Endodermal cell (in vitro differentiated cells): ENCODE data around the gene SLC8B1. TPM values are rescaled to one million over a fixed set of nuclear protein-coding genes. Genes with fewer than 3 reads are reported as not detected.
A peak's percentile ranks its signal among the peaks of the same experiment; 100 is the strongest.

Source experiments
- DNase-seq: peaks from one replicate; pipeline ENCODE4 v3.0.0-alpha.2; 2017
- H3K27ac ChIP-seq: 2 replicates; pipeline ENCODE4 v1.5.1; 2013; ENCODE audit warnings: mild to moderate bottlenecking, low read depth, low read length, moderate library complexity
- H3K27me3 ChIP-seq: 2 replicates; pipeline ENCODE4 v1.6.1; 2013; ENCODE audit warnings: mild to moderate bottlenecking, low read length, moderate library complexity; ENCODE audit not compliant: insufficient read depth, control insufficient read depth, poor library complexity, severe bottlenecking
- H3K36me3 ChIP-seq: 2 replicates; pipeline ENCODE4 v1.7.0; 2013; ENCODE audit warnings: mild to moderate bottlenecking, low read length, moderate library complexity; ENCODE audit not compliant: control insufficient read depth, insufficient read depth
- H3K4me1 ChIP-seq: one replicate; pipeline ENCODE4 v1.7.0; 2013; ENCODE audit warnings: low read length; ENCODE audit not compliant: control insufficient read depth, insufficient read depth
- H3K4me3 ChIP-seq: 2 replicates; pipeline ENCODE4 v1.5.1; 2013; ENCODE audit warnings: mild to moderate bottlenecking, low read length, moderate library complexity
- H3K9ac ChIP-seq: 2 replicates; pipeline ENCODE4 v1.6.1; 2013; ENCODE audit warnings: mild to moderate bottlenecking, low read length, moderate library complexity; ENCODE audit not compliant: poor library complexity, severe bottlenecking; ENCODE audit errors: extremely low read depth
- H3K9me3 ChIP-seq: 2 replicates; pipeline ENCODE4 v1.6.1; 2013; ENCODE audit warnings: mild to moderate bottlenecking, low read length, moderate library complexity; ENCODE audit not compliant: control insufficient read depth
- H3K27ac Mint-ChIP-seq: 2 replicates; pipeline ENCODE4 v1.8.0; 2020; ENCODE audit warnings: mixed read lengths
- H3K27me3 Mint-ChIP-seq: 2 replicates; pipeline ENCODE4 v1.8.0; 2021; ENCODE audit warnings: mild to moderate bottlenecking, mixed read lengths; ENCODE audit not compliant: insufficient read depth
- H3K36me3 Mint-ChIP-seq: 2 replicates; pipeline ENCODE4 v1.8.0; 2020; ENCODE audit warnings: low read depth, mixed read lengths
- H3K4me1 Mint-ChIP-seq: 2 replicates; pipeline ENCODE4 v1.8.0; 2020; ENCODE audit warnings: mixed read lengths
- H3K4me3 Mint-ChIP-seq: 2 replicates; pipeline ENCODE4 v1.8.0; 2020; ENCODE audit warnings: mild to moderate bottlenecking, moderate library complexity, mixed read lengths
- H3K9me3 Mint-ChIP-seq: 2 replicates; pipeline ENCODE4 v1.8.0; 2020; ENCODE audit warnings: mild to moderate bottlenecking, mixed read lengths
- CTCF ChIP-seq: fragments of 200-600 bp; sonication (generic); conservative IDR thresholded peaks from 2 replicates; pipeline ENCODE4 v1.5.0; 2021; ENCODE audit warnings: antibody characterized with exemption, mild to moderate bottlenecking
- WGBS, 2 experiments: methylation state at CpG; one replicate each; pipeline versions ENCODE4 v1.1.5 to v1.1.7; 2013; ENCODE audit warnings: missing lambda C conversion rate in 2 of 2, mixed read lengths in 1 of 2; ENCODE audit not compliant: insufficient coverage in 1 of 2, insufficient read length in 1 of 2; 5-methylcytosine and 5-hydroxymethylcytosine counted together
- total RNA-seq, 2 donors: library from RNA; stranded (reverse); fragmentation: NEBNext Ultra II Directional in 1 of 2; extraction: Animal tissue kit (Norgen Biotek cat#: 25700) in 1 of 2; gene quantifications; 2 replicates in 1 of 2; 3 replicates in 1 of 2; pipeline ENCODE4 v1.2.1, GENCODE V29; 2021

SLC8B1 gene
- total RNA-seq, 2 donors from 2014 or later = 6.9 to 9.1 TPM

GRCh38 chr12:113260127-113260526 lies 74.8 kb downstream of the SLC8B1 start:
- Histone ChIP-seq H3K27ac (no peak overlapping the region), H3K27me3 (peaks cover 46% of the 10 kb centered on the region), H3K36me3 (no peaks in the 10 kb centered on the region), H3K4me1 (peaks cover 6% of the 10 kb centered on the region), H3K4me3 (no peak overlapping the region), H3K9ac (no peak overlapping the region), H3K9me3 (peaks cover 12% of the 10 kb centered on the region)
- peaks cover 16% of the 10 kb centered on the region for H3K4me1 Mint-ChIP-seq
- H3K27ac Mint-ChIP-seq = no peak overlapping the region
- H3K4me3 Mint-ChIP-seq = no peak overlapping the region
- no peak for TF ChIP-seq CTCF
- 91 to 93% methylated on average over 5 of the region's 5 CpGs for WGBS, 2 experiments
- H3K9me3 Mint-ChIP-seq = peaks cover 8% of the 10 kb centered on the region
- DNase-seq = no peak
- H3K27me3 Mint-ChIP-seq = peaks cover 26% of the 10 kb centered on the region
- H3K36me3 Mint-ChIP-seq = peaks cover 7% of the 10 kb centered on the region

GRCh38 chr12:113257564-113257963 lies 77.3 kb downstream of the SLC8B1 start:
- Mint-ChIP-seq H3K9me3 (peaks cover 17% of the 10 kb centered on the region), H3K27me3 (peaks cover 52% of the 10 kb centered on the region), H3K36me3 (peaks cover 7% of the 10 kb centered on the region), H3K27ac (no peak overlapping the region), H3K4me3 (no peak overlapping the region), H3K4me1 (peaks cover 16% of the 10 kb centered on the region)
- TF ChIP-seq CTCF = no peak
- H3K9me3 ChIP-seq = peaks cover 31% of the 10 kb centered on the region
- H3K4me3 ChIP-seq = no peak overlapping the region
- no peak for DNase-seq
- peaks cover 9% of the 10 kb centered on the region for H3K4me1 ChIP-seq
- H3K27ac ChIP-seq = no peak overlapping the region
- H3K27me3 ChIP-seq = peaks cover 66% of the 10 kb centered on the region
- no peak overlapping the region for H3K9ac ChIP-seq
- no peaks in the 10 kb centered on the region for H3K36me3 ChIP-seq

- H3K4me1 Mint-ChIP-seq = peaks cover 3% of the 10 kb centered on the region
- no peak overlapping the region for H3K27ac Mint-ChIP-seq
- no peak for DNase-seq
- peaks cover 6% of the 10 kb centered on the region for H3K4me1 ChIP-seq
- peaks cover 7% of the 10 kb centered on the region for H3K36me3 Mint-ChIP-seq
- peaks cover 93% of the 10 kb centered on the region for H3K27me3 ChIP-seq
- H3K27me3 Mint-ChIP-seq = peaks cover 84% of the 10 kb centered on the region
- WGBS, 2 experiments = 94 to 100% methylated on average over 1 to 2 of the region's 4 CpGs
- H3K36me3 ChIP-seq = no peaks in the 10 kb centered on the region
- H3K4me3 Mint-ChIP-seq = no peak overlapping the region
- no peak for TF ChIP-seq CTCF
- no peak overlapping the region for H3K27ac ChIP-seq
- peak overlapping the region; percentile 1 for H3K4me3 ChIP-seq
- peaks cover 31% of the 10 kb centered on the region for H3K9me3 ChIP-seq
- H3K9me3 Mint-ChIP-seq = peaks cover 17% of the 10 kb centered on the region
- no peak overlapping the region for H3K9ac ChIP-seq
Measured at GRCh38 chr12:113254298-113254697, 80.6 kb downstream of the SLC8B1 start.
